Measurements from ENCODE around the gene SFI1. TPM values are rescaled to one million over a fixed set of nuclear protein-coding genes. Genes with fewer than 3 reads are reported as not detected.

SFI1 gene
- total and polyA plus RNA-seq, 2 donors (not counting 1 experiment from before 2014, with no cell fraction given), result 80.2 to 182 TPM

- ChIA-PET CTCF (no interaction called here), POLR2A (no interaction called here)
- Mint-ChIP-seq H3K27me3 (no peaks in the 10 kb centered on the region), H3K27ac (no peak overlapping the region), H3K4me1 (no peaks in the 10 kb centered on the region), H3K4me3 (no peak overlapping the region), H3K9me3 (ENCODE audit: insufficient read depth) (no peaks in the 10 kb centered on the region)
- no peak for DNase-seq
- Histone ChIP-seq H3K79me2 (ENCODE audit: control insufficient read depth, insufficient read depth, low read length) (peaks cover 10% of the 10 kb centered on the region), H2AFZ (ENCODE audit: insufficient read depth, low read depth, low read length, poor library complexity, severe bottlenecking) (no peak overlapping the region), H3K36me3 (replicated peaks in 1 of 2; ENCODE audit: control extremely low read depth in 1 of 2, control insufficient read depth in 1 of 2, extremely low read depth in 1 of 2, insufficient read depth in 2 of 2, low read length in 1 of 2) (peaks cover 4 to 77% of the 10 kb centered on the region in 2 experiments), H3K27ac (ENCODE audit: low read length in 2 of 2) (no peak overlapping the region), H3K27me3 (replicated peaks in 1 of 4; ENCODE audit: control extremely low read depth in 1 of 4, control insufficient read depth in 3 of 4, insufficient read depth in 4 of 4, low read length in 3 of 4) (no peaks in the 10 kb centered on the region), H4K20me1 (ENCODE audit: control insufficient read depth, insufficient read depth, low read length, poor library complexity, severe bottlenecking) (no peaks in the 10 kb centered on the region), H3K9ac (ENCODE audit: low read length) (no peak overlapping the region), H3K4me3 (ENCODE audit: control extremely low read depth in 1 of 5, extremely low read depth in 1 of 5, insufficient read depth in 1 of 5, low read depth in 2 of 5, low read length in 4 of 5) (no peak overlapping the region), H3K9me3 (ENCODE audit: control extremely low read depth in 1 of 3, control insufficient read depth in 2 of 3, insufficient read depth in 1 of 3, low read length in 2 of 3) (no peaks in the 10 kb centered on the region), H3K4me2 (replicated peaks; ENCODE audit: low read depth, low read length, poor library complexity, severe bottlenecking) (no peak overlapping the region), H3K4me1 (ENCODE audit: control insufficient read depth in 2 of 2, insufficient read depth in 2 of 2, low read length in 2 of 2) (no peaks in the 10 kb centered on the region)
- intact Hi-C loops (cut with micrococcal nuclease), result no loop called here
- 86% methylated on average over 2 of the region's 3 CpGs for WGBS (ENCODE audit: insufficient coverage)
- no peak for ATAC-seq (ENCODE audit: low read depth)
- TF ChIP-seq EZH2 (IDR thresholded peaks at IDR 0.05; ENCODE audit: borderline replicate concordance, insufficient read depth, low read depth, low read length, poor library complexity, severe bottlenecking) (no peak), CTCF (IDR thresholded peaks at IDR 0.05) (no peak)
Observed at GRCh38 chr22:31461699-31462098, 34.6 kb upstream of the SFI1 start.

DNA sequence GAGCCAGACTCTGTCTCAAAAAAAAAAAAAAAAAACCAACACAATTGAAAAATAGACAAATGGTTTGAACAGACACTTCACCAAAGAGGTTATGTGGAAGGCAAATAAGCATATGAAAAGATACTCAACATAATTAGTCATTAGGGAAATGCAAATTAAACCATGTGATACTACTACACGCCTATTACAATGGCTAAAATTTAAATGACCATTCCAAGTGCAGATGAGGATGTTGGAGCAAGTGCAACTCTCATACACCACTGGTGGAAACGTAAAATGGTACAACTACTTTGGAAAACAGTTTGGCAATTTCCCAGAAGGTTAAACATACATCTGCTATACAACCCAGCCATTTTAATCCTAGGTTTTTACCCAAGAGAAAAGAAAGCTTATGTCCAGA is 31.0 kb upstream of the SFI1 start:
- Histone ChIP-seq H3K36me3 (replicated peaks in 1 of 2; ENCODE audit: control extremely low read depth in 1 of 2, control insufficient read depth in 1 of 2, extremely low read depth in 1 of 2, insufficient read depth in 2 of 2, low read length in 1 of 2) (peaks cover 0 to 74% of the 10 kb centered on the region in 2 experiments), H2AFZ (ENCODE audit: insufficient read depth, low read depth, low read length, poor library complexity, severe bottlenecking) (no peak overlapping the region), H3K27ac (ENCODE audit: low read length in 2 of 2) (no peak overlapping the region), H3K4me2 (replicated peaks; ENCODE audit: low read depth, low read length, poor library complexity, severe bottlenecking) (no peak overlapping the region), H4K20me1 (ENCODE audit: control insufficient read depth, insufficient read depth, low read length, poor library complexity, severe bottlenecking) (peaks cover 8% of the 10 kb centered on the region), H3K4me3 (ENCODE audit: control extremely low read depth in 1 of 5, extremely low read depth in 1 of 5, insufficient read depth in 1 of 5, low read depth in 2 of 5, low read length in 4 of 5) (no peak overlapping the region), H3K79me2 (ENCODE audit: control insufficient read depth, insufficient read depth, low read length) (peaks cover 21% of the 10 kb centered on the region), H3K27me3 (replicated peaks in 1 of 4; ENCODE audit: control extremely low read depth in 1 of 4, control insufficient read depth in 3 of 4, insufficient read depth in 4 of 4, low read length in 3 of 4) (no peaks in the 10 kb centered on the region), H3K4me1 (ENCODE audit: control insufficient read depth in 2 of 2, insufficient read depth in 2 of 2, low read length in 2 of 2) (no peaks in the 10 kb centered on the region), H3K9me3 (ENCODE audit: control extremely low read depth in 1 of 3, control insufficient read depth in 2 of 3, insufficient read depth in 1 of 3, low read length in 2 of 3) (no peaks in the 10 kb centered on the region), H3K9ac (ENCODE audit: low read length) (no peak overlapping the region)
- ChIA-PET POLR2A (no interaction called here), CTCF (interaction anchor here (0.6 kb wide), 1 partner anchor 17 kb away, joined by 3 read pairs; no protein-coding TSS in a partner anchor)
- TF ChIP-seq CTCF (IDR thresholded peaks at IDR 0.05) (no peak), EZH2 (IDR thresholded peaks at IDR 0.05; ENCODE audit: borderline replicate concordance, insufficient read depth, low read depth, low read length, poor library complexity, severe bottlenecking) (no peak)
- Mint-ChIP-seq H3K27ac (no peak overlapping the region), H3K4me3 (no peak overlapping the region), H3K9me3 (ENCODE audit: insufficient read depth) (no peaks in the 10 kb centered on the region), H3K27me3 (no peaks in the 10 kb centered on the region), H3K4me1 (no peaks in the 10 kb centered on the region)
- intact Hi-C loops (cut with micrococcal nuclease), result no loop called here
- DNase-seq, result no peak
- ATAC-seq (ENCODE audit: low read depth), result no peak
- 100% methylated on average over 1 of the region's 2 CpGs for WGBS (ENCODE audit: insufficient coverage)

All from B cell (primary cell).